Sigmoid colon (tissue), 7 donors: ENCODE results near the gene CPEB3. TPM values are rescaled to one million over a fixed set of nuclear protein-coding genes. Genes with fewer than 3 reads are reported as not detected.
"Not testable (repeated sequence)": the region's sequence is repeated elsewhere in the genome, so short reads cannot be mapped to it uniquely, and the experiment has no call there.

Experiments used
- DNase-seq: peaks from one replicate; pipeline ENCODE4 v3.0.0-alpha.2; 2019
- H3K27ac ChIP-seq, 4 donors: fragments of 200-600 bp; sonication (generic); one replicate each; pipeline ENCODE4 v1.5.1; 2016 to 2019; ENCODE audit warnings: mild to moderate bottlenecking in 1 of 4
- H3K27me3 ChIP-seq, 3 donors: fragments of 200-600 bp; sonication (generic); one replicate each; pipeline ENCODE4 v1.5.1; 2019; ENCODE audit warnings: mild to moderate bottlenecking in 1 of 3
- H3K36me3 ChIP-seq, 4 donors: fragments of 200-600 bp; sonication (generic); one replicate each; pipeline ENCODE4 v1.5.1; 2016 to 2019
- H3K4me1 ChIP-seq, 4 donors: fragments of 200-600 bp; sonication (generic); one replicate each; pipeline ENCODE4 v1.5.1; 2017 to 2019
- H3K4me3 ChIP-seq, 4 donors: fragments of 200-600 bp; sonication (generic); one replicate each; pipeline ENCODE4 v1.5.1; 2017 to 2019; ENCODE audit warnings: mild to moderate bottlenecking in 2 of 4, moderate library complexity in 1 of 4
- H3K9me3 ChIP-seq, 4 donors: fragments of 200-600 bp in 3 of 4; sonication (generic) in 3 of 4; one replicate each; pipeline versions ENCODE4 v1.5.1 to v1.6.1; 2013 to 2019
- CTCF ChIP-seq, 4 experiments: fragments of 450-650 bp in 3 of 4; fragments of 200-600 bp in 1 of 4; IDR thresholded peaks; one replicate each; pipeline ENCODE4 v1.5.1; 2016 to 2019; ENCODE audit warnings: antibody characterized with exemption in 4 of 4, mild to moderate bottlenecking in 3 of 4, moderate library complexity in 2 of 4
- EP300 ChIP-seq, 4 donors: sonication (generic); formaldehyde crosslinking; IDR thresholded peaks; one replicate each; pipeline ENCODE4 v1.6.1; 2017; ENCODE audit warnings: antibody characterized with exemption in 4 of 4
- POLR2A ChIP-seq, 2 donors: fragments of 450-650 bp; IDR thresholded peaks; one replicate each; pipeline ENCODE4 v1.6.1; 2016; ENCODE audit warnings: antibody characterized with exemption in 2 of 2, mild to moderate bottlenecking in 2 of 2, moderate library complexity in 2 of 2
- POLR2AphosphoS5 ChIP-seq, 4 donors: sonication (generic); formaldehyde crosslinking; IDR thresholded peaks; one replicate each; pipeline ENCODE4 v1.6.1; 2017; ENCODE audit warnings: antibody characterized with exemption in 4 of 4
- WGBS, 2 donors: extraction: QIAGEN DNeasy Blood & Tissue Kit; methylation state at CpG; one replicate each; pipeline ENCODE4 v1.1.7; 2013; 5-methylcytosine and 5-hydroxymethylcytosine counted together
- intact Hi-C: fragments of 100-400 bp; cut with DNase I; formaldehyde crosslinking; loops from one replicate; pipeline ENCODE4 v1.15.1; 2023
- polyA plus RNA-seq, 3 donors: library from polyadenylated mRNA; stranded (reverse); fragments of 200-250 nt; gene quantifications; one replicate each; pipeline ENCODE4 v1.2.3, GENCODE V29; 2013
- total RNA-seq, 4 donors: library from RNA; depleted of rRNA; stranded (reverse); fragments of >200 nt; gene quantifications; one replicate each; pipeline ENCODE4 v1.1.0, GENCODE V29; 2016
- donor health status: healthy with polysubstance abuse.
- donor health status: Bipolar disorder and iron deficiency.
- donor health status: healthy.

CPEB3 gene
- total and polyA plus RNA-seq, 7 donors, result 1.6 to 7.7 (median 6.6) TPM

GRCh38 chr10:92238054-92238585, 52.8 kb downstream of the CPEB3 start:
- H3K4me1 ChIP-seq, result peaks cover 0 to 48% (median 34%) of the 10 kb centered on the region in 4 donors
- no peak for TF ChIP-seq POLR2A (IDR thresholded peaks at IDR 0.05)
- DNase-seq, result no peak
- peak overlapping the region in 3 of 4 donors; percentile 76 to 82 (median 78) for H3K4me3 ChIP-seq
- intact Hi-C loops, result no loop called here
- no peaks in the 10 kb centered on the region for H3K9me3 ChIP-seq
- 51 to 81% methylated on average over 3 of the region's 3 CpGs for WGBS, 2 donors
- H3K27ac ChIP-seq, result peak overlapping the region; percentile 88 to 94 (median 89)
- H3K27me3 ChIP-seq, result no peaks in the 10 kb centered on the region
- H3K36me3 ChIP-seq, result peaks cover 0 to 11% (median 0%) of the 10 kb centered on the region in 4 donors

- Histone ChIP-seq H3K36me3 (peaks cover 0 to 22% (median 4%) of the 10 kb centered on the region in 4 donors), H3K27me3 (no peaks in the 10 kb centered on the region), H3K4me1 (peaks cover 0 to 17% (median 13%) of the 10 kb centered on the region in 4 donors), H3K27ac (peak overlapping the region in 1 of 4 donors; percentile 45), H3K9me3 (no peaks in the 10 kb centered on the region), H3K4me3 (no peak overlapping the region)
- no peak for DNase-seq
- no peak for TF ChIP-seq POLR2A (IDR thresholded peaks at IDR 0.05)
- WGBS, 2 donors, result 77 to 85% methylated on average over 1 of the region's 1 CpG
- intact Hi-C loops, result no loop called here
Measured at GRCh38 chr10:92231196-92231595, 59.7 kb downstream of the CPEB3 start.

- intact Hi-C loops, result no loop called here
- Histone ChIP-seq H3K27ac (no peak overlapping the region), H3K27me3 (no peaks in the 10 kb centered on the region), H3K9me3 (no peaks in the 10 kb centered on the region), H3K4me1 (no peaks in the 10 kb centered on the region), H3K36me3 (peaks cover 0 to 5% (median 0%) of the 10 kb centered on the region in 4 donors), H3K4me3 (no peak overlapping the region)
- no peak for DNase-seq
- WGBS, 2 donors, result 94 to 96% methylated on average over 1 of the region's 1 CpG
- TF ChIP-seq EP300 (IDR thresholded peaks at IDR 0.05) (no peak), POLR2A (IDR thresholded peaks at IDR 0.05) (no peak), POLR2AphosphoS5 (IDR thresholded peaks at IDR 0.05) (no peak), CTCF (IDR thresholded peaks at IDR 0.05) (no peak)
Measured at GRCh38 chr10:92222603-92223262, 68.1 kb downstream of the CPEB3 start.

- DNase-seq, result no peak
- no peak overlapping the region for H3K4me3 ChIP-seq
- TF ChIP-seq POLR2A (IDR thresholded peaks at IDR 0.05) (no peak), CTCF (IDR thresholded peaks at IDR 0.05) (no peak), POLR2AphosphoS5 (IDR thresholded peaks at IDR 0.05) (no peak), EP300 (IDR thresholded peaks at IDR 0.05) (no peak)
- no peaks in the 10 kb centered on the region for H3K27me3 ChIP-seq
- H3K36me3 ChIP-seq, result peaks cover 0 to 8% (median 0%) of the 10 kb centered on the region in 4 donors
- intact Hi-C loops, result no loop called here
- H3K4me1 ChIP-seq, result no peaks in the 10 kb centered on the region
- H3K9me3 ChIP-seq, result no peaks in the 10 kb centered on the region
- no peak overlapping the region for H3K27ac ChIP-seq
- WGBS, 2 donors, result 90 to 94% methylated on average over 6 of the region's 6 CpGs
Measured at GRCh38 chr10:92219559-92219958, 71.3 kb downstream of the CPEB3 start.

- 96 to 99% methylated on average over 3 of the region's 3 CpGs for WGBS, 2 donors
- H3K27ac ChIP-seq, result no peak overlapping the region
- no peaks in the 10 kb centered on the region for H3K9me3 ChIP-seq
- no peak for TF ChIP-seq POLR2AphosphoS5 (IDR thresholded peaks at IDR 0.05)
- no peak for TF ChIP-seq EP300 (IDR thresholded peaks at IDR 0.05)
- TF ChIP-seq CTCF (IDR thresholded peaks at IDR 0.05), result no peak
- no peak for TF ChIP-seq POLR2A (IDR thresholded peaks at IDR 0.05)
- no peak for DNase-seq
- H3K27me3 ChIP-seq, result no peaks in the 10 kb centered on the region
- no peak overlapping the region for H3K4me3 ChIP-seq
- no peaks in the 10 kb centered on the region for H3K4me1 ChIP-seq
- intact Hi-C loops, result no loop called here
- H3K36me3 ChIP-seq, result peaks cover 0 to 8% (median 0%) of the 10 kb centered on the region in 4 donors
Measured at GRCh38 chr10:92218569-92218968, 72.3 kb downstream of the CPEB3 start.

- DNase-seq, H3K27me3 ChIP-seq, H3K9me3 ChIP-seq, H3K4me3 ChIP-seq, H3K27ac ChIP-seq, intact Hi-C loops, H3K36me3 ChIP-seq, H3K4me1 ChIP-seq: not testable (repeated sequence)
- 92 to 95% methylated on average over 12 of the region's 12 CpGs for WGBS, 2 donors
Measured at GRCh38 chr10:92216608-92217007, 74.3 kb downstream of the CPEB3 start.

GRCh38 chr10:92215222-92215621, 75.7 kb downstream of the CPEB3 start:
- H3K36me3 ChIP-seq, H3K27me3 ChIP-seq, H3K4me3 ChIP-seq, H3K9me3 ChIP-seq, intact Hi-C loops, H3K27ac ChIP-seq, DNase-seq: not testable (repeated sequence)
- H3K4me1 ChIP-seq, result peaks cover 0 to 18% (median 3%) of the 10 kb centered on the region in 4 donors
- WGBS, 2 donors, result 97 to 98% methylated on average over 9 of the region's 9 CpGs
